Measurements from ENCODE around the gene ZBTB5.
"Not testable (repeated sequence)": the region's sequence is repeated elsewhere in the genome, so short reads cannot be mapped to it uniquely, and the experiment has no call there.

ZBTB5 gene

GRCh38 chr9:37491939-37492338 is 26.7 kb upstream of the ZBTB5 start:
- H3K4me3 ChIP-seq, result no peak overlapping the region
- no peak overlapping the region for H3K27ac ChIP-seq

- Histone ChIP-seq H3K27ac (peak overlapping the region in 18 of 21 experiments; percentile 28 to 95 (median 84)), H3K4me3 (peak overlapping the region; percentile 52 to 84 (median 76))
These were observed 21.6 kb upstream of the ZBTB5 start for GRCh38 chr9:37486616-37487548.

GRCh38 chr9:37486256-37486615 is 21.0 kb upstream of the ZBTB5 start:
- Histone ChIP-seq H3K4me3 (peak overlapping the region; percentile 52 to 84 (median 76)), H3K27ac (peak overlapping the region in 20 of 21 experiments; percentile 28 to 95 (median 82))

- Histone ChIP-seq H3K27ac (peak within 1 kb of the TSS in 20 of 21 experiments; percentile 28 to 95 (median 82)), H3K4me3 (peak within 1 kb of the TSS; percentile 52 to 84 (median 76))
These were observed 20.4 kb upstream of the ZBTB5 start, which contains the start of gene POLR1E for GRCh38 chr9:37485389-37486255. Gene POLR1E, plus strand, starts transcription at chr9:37485948. Its CDS starts 100 bp downstream, at chr9:37486048.

GRCh38 chr9:37480759-37481158 is 15.5 kb upstream of the ZBTB5 start:
- H3K27ac ChIP-seq, result no peak overlapping the region
- no peak overlapping the region for H3K4me3 ChIP-seq

- H3K4me3 ChIP-seq, H3K27ac ChIP-seq: not testable (repeated sequence)
These were observed 12.9 kb upstream of the ZBTB5 start for GRCh38 chr9:37477987-37478619.

GRCh38 chr9:37477443-37477842 is 12.2 kb upstream of the ZBTB5 start:
- not testable (repeated sequence) for H3K27ac ChIP-seq, H3K4me3 ChIP-seq

GRCh38 chr9:37476930-37477329 is 11.7 kb upstream of the ZBTB5 start:
- no peak overlapping the region for H3K4me3 ChIP-seq
- no peak overlapping the region for H3K27ac ChIP-seq

- Histone ChIP-seq H3K27ac (no peak overlapping the region), H3K4me3 (no peak overlapping the region)
These were observed 9.2 kb upstream of the ZBTB5 start for GRCh38 chr9:37474438-37474837.

GRCh38 chr9:37473982-37474381 is 8.7 kb upstream of the ZBTB5 start:
- H3K4me3 ChIP-seq, H3K27ac ChIP-seq: not testable (repeated sequence)

- peak overlapping the region in 3 of 7 experiments; percentile 9 to 14 (median 14) for H3K4me3 ChIP-seq
These were observed 6.9 kb upstream of the ZBTB5 start for GRCh38 chr9:37471942-37472684.

GRCh38 chr9:37468620-37469019 is 3.4 kb upstream of the ZBTB5 start:
- Histone ChIP-seq H3K27ac (no peak overlapping the region), H3K4me3 (no peak overlapping the region)

More at GRCh38 chr9:37471942-37472684, 6.9 kb upstream of the ZBTB5 start:
- H3K27ac ChIP-seq, result peak overlapping the region in 17 of 21 experiments; percentile 1 to 79 (median 69)

GRCh38 chr9:37467530-37467929 is 2.3 kb upstream of the ZBTB5 start:
- not testable (repeated sequence) for H3K27ac ChIP-seq, H3K4me3 ChIP-seq

- Histone ChIP-seq H3K4me3 (peak overlapping the region; percentile 76 to 98 (median 93)), H3K27ac (peak overlapping the region; percentile 29 to 98 (median 93))
These were observed 923 bp upstream of the ZBTB5 start for GRCh38 chr9:37466037-37466709.

GRCh38 chr9:37464426-37465248 is 613 bp downstream of the ZBTB5 start:
- Histone ChIP-seq H3K4me3 (peak overlapping the region; percentile 76 to 98 (median 93)), H3K27ac (peak overlapping the region; percentile 50 to 98 (median 94))

GRCh38 chr9:37464006-37464405 is 1.2 kb downstream of the ZBTB5 start:
- Histone ChIP-seq H3K27ac (peak overlapping the region in 19 of 21 experiments; percentile 83 to 98 (median 94)), H3K4me3 (peak overlapping the region; percentile 76 to 98 (median 93))

- peak overlapping the region in 8 of 21 experiments; percentile 0 to 52 (median 22) for H3K27ac ChIP-seq
- no peak overlapping the region for H3K4me3 ChIP-seq
These were observed 8.4 kb downstream of the ZBTB5 start for GRCh38 chr9:37456817-37457216.

Data from skin epidermis (tissue), 12 donors.